Left lung (tissue), 10 donors: Measurements from ENCODE around the gene AGAP1. TPM values are rescaled to one million over a fixed set of nuclear protein-coding genes. Genes with fewer than 3 reads are reported as not detected.
A peak's percentile ranks its signal among the peaks of the same experiment; 100 is the strongest.

ENCODE experiments used
- ATAC-seq: fragments of 200-7000 bp; cut with Tn5 transposase; one replicate; pipeline ENCODE4 v1.9.1; 2020; ENCODE audit warnings: moderate library complexity
- DNase-seq, 4 donors: peaks; one replicate each; pipeline ENCODE4 v3.0.0-alpha.2; 2013 to 2020
- H3K27ac ChIP-seq, 2 donors: fragments of 200-600 bp; sonication (generic) in 1 of 2; one replicate each; pipeline versions ENCODE4 v1.5.0 to v1.8.0; 2020 to 2021
- H3K27me3 ChIP-seq, 2 donors: fragments of 200-600 bp; sonication (generic) in 1 of 2; one replicate each; pipeline versions ENCODE4 v1.5.0 to v1.8.0; 2020 to 2021
- H3K36me3 ChIP-seq, 2 donors: fragments of 200-600 bp; sonication (generic) in 1 of 2; one replicate each; pipeline versions ENCODE4 v1.5.0 to v1.8.0; 2020 to 2021
- H3K4me1 ChIP-seq, 2 donors: fragments of 200-600 bp; one replicate each; pipeline ENCODE4 v1.8.0; 2021
- H3K4me3 ChIP-seq, 2 donors: fragments of 200-600 bp; sonication (generic) in 1 of 2; one replicate each; pipeline versions ENCODE4 v1.5.0 to v1.8.0; 2020 to 2021; ENCODE audit warnings: mild to moderate bottlenecking in 1 of 2
- H3K9me3 ChIP-seq, 2 donors: fragments of 200-600 bp; sonication (generic) in 1 of 2; one replicate each; pipeline versions ENCODE4 v1.5.0 to v1.8.0; 2020 to 2021
- CTCF ChIP-seq, 2 donors: fragments of 200-600 bp; sonication (generic) in 1 of 2; IDR thresholded peaks; one replicate each; pipeline versions ENCODE4 v1.5.0 to v1.8.0; 2021; ENCODE audit warnings: antibody characterized with exemption in 2 of 2
- intact Hi-C, 2 donors: fragments of 100-400 bp; cut with DNase I; formaldehyde crosslinking; loops; one replicate each; pipeline versions ENCODE4 v1.11.2 to v1.14.2; 2022
- polyA plus RNA-seq, 6 donors: library from polyadenylated mRNA; unstranded; fragments of 120-200 nt; gene quantifications; one replicate each; pipeline ENCODE4 v1.2.1, GENCODE V29; 2013; ENCODE audit not compliant: insufficient read length in 6 of 6
- total RNA-seq, 2 donors: library from RNA; stranded (reverse); fragmentation: NEBNext Ultra II Directional; extraction: Animal tissue kit (Norgen Biotek cat#: 25700); gene quantifications; one replicate each; pipeline ENCODE4 v1.2.1, GENCODE V29; 2021
- donor health status: DM: no; HTN: yes; CAD: no.
- donor health status: DM: no; HTN: no; CAD: no.

The AGAP1 gene
- total and polyA plus RNA-seq, 8 donors: 13.1 to 25.4 (median 22.4) TPM

- no peaks in the 10 kb centered on the region for H3K36me3 ChIP-seq
- ATAC-seq (no peak), DNase-seq (no peak)
- no peak for TF ChIP-seq CTCF (IDR thresholded peaks at IDR 0.05)
- no peak overlapping the region for H3K27ac ChIP-seq
- H3K4me3 ChIP-seq: no peak overlapping the region
- H3K27me3 ChIP-seq: no peaks in the 10 kb centered on the region
- intact Hi-C loops: no loop called here
- H3K9me3 ChIP-seq: no peaks in the 10 kb centered on the region
- no peaks in the 10 kb centered on the region for H3K4me1 ChIP-seq
Observed at GRCh38 chr2:235651643-235652042, 157.8 kb downstream of the AGAP1 start.

GRCh38 chr2:235654103-235654813 lies 160.4 kb downstream of the AGAP1 start:
- Histone ChIP-seq H3K4me3 (no peak overlapping the region), H3K9me3 (no peaks in the 10 kb centered on the region), H3K27me3 (peaks cover 0 to 11% of the 10 kb centered on the region in 2 donors), H3K27ac (no peak overlapping the region), H3K4me1 (peaks cover 4 to 16% of the 10 kb centered on the region in 2 donors), H3K36me3 (no peaks in the 10 kb centered on the region)
- no peak for TF ChIP-seq CTCF (IDR thresholded peaks at IDR 0.05)
- intact Hi-C loops: no loop called here
- ATAC-seq (no peak), DNase-seq (no peak)

GRCh38 chr2:235658351-235659174 lies 164.7 kb downstream of the AGAP1 start:
- Histone ChIP-seq H3K4me1 (peaks cover 10 to 18% of the 10 kb centered on the region in 2 donors), H3K4me3 (no peak overlapping the region), H3K27ac (no peak overlapping the region), H3K9me3 (no peaks in the 10 kb centered on the region), H3K27me3 (peaks cover 0 to 11% of the 10 kb centered on the region in 2 donors), H3K36me3 (no peaks in the 10 kb centered on the region)
- DNase-seq (peak in 2 of 4 donors; percentile 58 to 65), ATAC-seq (peak; percentile 89)
- intact Hi-C loops: no loop called here
- no peak for TF ChIP-seq CTCF (IDR thresholded peaks at IDR 0.05)

GRCh38 chr2:235659767-235660322 lies 166.0 kb downstream of the AGAP1 start:
- H3K9me3 ChIP-seq: no peaks in the 10 kb centered on the region
- H3K36me3 ChIP-seq: no peaks in the 10 kb centered on the region
- no peak for TF ChIP-seq CTCF (IDR thresholded peaks at IDR 0.05)
- peak in 1 of 4 donors; percentile 60 for DNase-seq
- intact Hi-C loops: no loop called here
- no peak overlapping the region for H3K27ac ChIP-seq
- H3K27me3 ChIP-seq: peaks cover 0 to 11% of the 10 kb centered on the region in 2 donors
- peak; percentile 61 for ATAC-seq
- H3K4me3 ChIP-seq: no peak overlapping the region
- H3K4me1 ChIP-seq: peaks cover 10 to 18% of the 10 kb centered on the region in 2 donors
